Stomach (tissue), 9 donors: ENCODE results near the gene TMEM151B. TPM values are rescaled to one million over a fixed set of nuclear protein-coding genes. Genes with fewer than 3 reads are reported as not detected.

Experiments used
- DNase-seq, 2 donors: peaks; one replicate each; pipeline versions ENCODE4 v3.0.0 to v3.0.0-alpha.2; 2013 to 2019
- H3K27ac ChIP-seq, 5 donors: fragments of 200-600 bp in 4 of 5; sonication (generic) in 4 of 5; one replicate each; pipeline ENCODE4 v1.5.1; 2013 to 2019; ENCODE audit warnings: mild to moderate bottlenecking in 1 of 5, moderate library complexity in 1 of 5
- H3K27me3 ChIP-seq, 3 donors: fragments of 200-600 bp; sonication (generic); one replicate each; pipeline ENCODE4 v1.5.1; 2017 to 2019; ENCODE audit warnings: mixed run types in 1 of 3
- H3K36me3 ChIP-seq, 4 donors: fragments of 200-600 bp; sonication (generic); 1 replicate in 3 of 4; 2 replicates in 1 of 4; pipeline ENCODE4 v1.5.1; 2016 to 2019
- H3K4me1 ChIP-seq, 4 donors: fragments of 200-600 bp; sonication (generic); one replicate each; pipeline ENCODE4 v1.5.1; 2016 to 2019
- H3K4me3 ChIP-seq, 4 donors: fragments of 200-600 bp; sonication (generic) in 3 of 4; one replicate each; pipeline ENCODE4 v1.5.1; 2016 to 2019; ENCODE audit warnings: mild to moderate bottlenecking in 1 of 4
- H3K9me3 ChIP-seq, 4 donors: fragments of 200-600 bp; sonication (generic); one replicate each; pipeline ENCODE4 v1.5.1; 2016 to 2019
- EP300 ChIP-seq: sonication (generic); formaldehyde crosslinking; IDR thresholded peaks from one replicate; pipeline ENCODE4 v1.6.1; 2017; ENCODE audit warnings: antibody characterized with exemption
- POLR2A ChIP-seq, 4 donors: fragments of 450-650 bp; IDR thresholded peaks; one replicate each; pipeline ENCODE4 v1.6.1; 2016; ENCODE audit warnings: antibody characterized with exemption in 4 of 4, control low read depth in 2 of 4, mild to moderate bottlenecking in 1 of 4, moderate library complexity in 1 of 4
- POLR2AphosphoS5 ChIP-seq, 3 donors: sonication (generic); formaldehyde crosslinking; IDR thresholded peaks; one replicate each; pipeline ENCODE4 v1.6.1; 2016; ENCODE audit warnings: antibody characterized with exemption in 3 of 3
- WGBS, 5 donors: extraction: QIAGEN DNeasy Blood & Tissue Kit in 3 of 5; methylation state at CpG; one replicate each; pipeline versions ENCODE4 v1.1.5 to v1.1.7; 2013 to 2018; 5-methylcytosine and 5-hydroxymethylcytosine counted together
- intact Hi-C: fragments of 100-400 bp; cut with DNase I; formaldehyde crosslinking; loops from one replicate; pipeline ENCODE4 v1.15.1; 2023; ENCODE audit warnings: low total_unique reads
- polyA plus RNA-seq, 3 donors: library from polyadenylated mRNA; stranded (reverse); fragments of 200-250 nt; gene quantifications; one replicate each; pipeline ENCODE4 v1.2.3, GENCODE V29; 2013
- total RNA-seq, 5 donors: library from RNA; depleted of rRNA; stranded (reverse); fragments of >200 nt; gene quantifications; one replicate each; pipeline versions ENCODE4 v1.1.0 to v1.2.3, GENCODE V29; 2014 to 2016
- TF ChIP-seq, protein P1 (sequence below), 7 experiments: fragments of 450-650 bp in 4 of 7; fragments of 200-600 bp in 3 of 7; sonication (generic) in 3 of 7; IDR thresholded peaks; one replicate each; pipeline ENCODE4 v1.5.1; 2016 to 2019; ENCODE audit warnings: antibody characterized with exemption in 7 of 7, control low read depth in 2 of 7, mild to moderate bottlenecking in 1 of 7
- donor health status: healthy with polysubstance abuse.
- donor health status: Bipolar disorder and iron deficiency.
- donor health status: healthy.

Gene TMEM151B
- total and polyA plus RNA-seq, 8 donors: 0.12 to 0.29 (median 0.23) TPM; not detected in 4

DNA sequence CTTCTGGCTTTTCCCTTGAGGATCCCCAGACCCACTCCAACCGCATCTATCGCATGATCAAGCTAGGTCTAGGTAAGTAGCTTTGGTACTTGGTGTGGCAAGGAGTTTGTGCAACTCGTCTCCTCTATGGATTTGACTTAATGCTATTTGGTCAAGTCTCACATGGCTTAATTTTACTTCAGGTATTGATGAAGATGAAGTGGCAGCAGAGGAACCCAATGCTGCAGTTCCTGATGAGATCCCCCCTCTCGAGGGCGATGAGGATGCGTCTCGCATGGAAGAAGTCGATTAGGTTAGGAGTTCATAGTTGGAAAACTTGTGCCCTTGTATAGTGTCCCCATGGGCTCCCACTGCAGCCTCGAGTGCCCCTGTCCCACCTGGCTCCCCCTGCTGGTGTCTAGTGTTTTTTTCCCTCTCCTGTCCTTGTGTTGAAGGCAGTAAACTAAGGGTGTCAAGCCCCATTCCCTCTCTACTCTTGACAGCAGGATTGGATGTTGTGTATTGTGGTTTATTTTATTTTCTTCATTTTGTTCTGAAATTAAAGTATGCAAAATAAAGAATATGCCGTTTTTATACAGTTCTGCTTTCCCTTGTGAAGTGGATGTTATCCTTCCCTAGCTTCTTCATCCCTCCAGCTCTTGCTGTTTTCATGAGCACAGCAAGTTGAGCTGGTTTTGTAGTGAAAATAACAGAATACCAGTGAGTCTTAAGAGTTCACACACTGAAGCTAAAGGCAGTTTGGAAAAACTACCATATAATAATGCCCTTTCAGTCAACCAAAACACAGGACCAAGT lies 16.7 kb upstream of the TMEM151B start:
- Histone ChIP-seq H3K9me3 (no peaks in the 10 kb centered on the region), H3K4me3 (no peak overlapping the region), H3K27me3 (no peaks in the 10 kb centered on the region), H3K27ac (no peak overlapping the region), H3K4me1 (peaks cover 50 to 91% (median 78%) of the 10 kb centered on the region in 4 donors), H3K36me3 (peaks cover 70 to 77% (median 73%) of the 10 kb centered on the region in 4 donors)
- DNase-seq: peak; percentile 59 to 66
- no peak for TF ChIP-seq POLR2AphosphoS5 (IDR thresholded peaks at IDR 0.05)
- TF ChIP-seq EP300: no peak
- no peak for TF ChIP-seq POLR2A (IDR thresholded peaks at IDR 0.05)
- TF ChIP-seq, protein P1, sequence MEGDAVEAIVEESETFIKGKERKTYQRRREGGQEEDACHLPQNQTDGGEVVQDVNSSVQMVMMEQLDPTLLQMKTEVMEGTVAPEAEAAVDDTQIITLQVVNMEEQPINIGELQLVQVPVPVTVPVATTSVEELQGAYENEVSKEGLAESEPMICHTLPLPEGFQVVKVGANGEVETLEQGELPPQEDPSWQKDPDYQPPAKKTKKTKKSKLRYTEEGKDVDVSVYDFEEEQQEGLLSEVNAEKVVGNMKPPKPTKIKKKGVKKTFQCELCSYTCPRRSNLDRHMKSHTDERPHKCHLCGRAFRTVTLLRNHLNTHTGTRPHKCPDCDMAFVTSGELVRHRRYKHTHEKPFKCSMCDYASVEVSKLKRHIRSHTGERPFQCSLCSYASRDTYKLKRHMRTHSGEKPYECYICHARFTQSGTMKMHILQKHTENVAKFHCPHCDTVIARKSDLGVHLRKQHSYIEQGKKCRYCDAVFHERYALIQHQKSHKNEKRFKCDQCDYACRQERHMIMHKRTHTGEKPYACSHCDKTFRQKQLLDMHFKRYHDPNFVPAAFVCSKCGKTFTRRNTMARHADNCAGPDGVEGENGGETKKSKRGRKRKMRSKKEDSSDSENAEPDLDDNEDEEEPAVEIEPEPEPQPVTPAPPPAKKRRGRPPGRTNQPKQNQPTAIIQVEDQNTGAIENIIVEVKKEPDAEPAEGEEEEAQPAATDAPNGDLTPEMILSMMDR (IDR thresholded peaks at IDR 0.05): peak in 4 of 7 experiments; percentile 8 to 39 (median 29)
- 55 to 62% (median 60%) methylated on average over 10 of the region's 10 CpGs for WGBS, 5 donors
- intact Hi-C loops: no loop called here

GRCh38 chr6:44254191-44255104 lies 15.8 kb upstream of the TMEM151B start:
- Histone ChIP-seq H3K27ac (peak overlapping the region in 1 of 5 donors; percentile 97), H3K4me1 (peaks cover 41 to 82% (median 69%) of the 10 kb centered on the region in 4 donors), H3K27me3 (no peaks in the 10 kb centered on the region), H3K36me3 (peaks cover 65 to 77% (median 73%) of the 10 kb centered on the region in 4 donors), H3K4me3 (no peak overlapping the region), H3K9me3 (no peaks in the 10 kb centered on the region)
- DNase-seq: no peak
- WGBS, 5 donors: 68 to 73% (median 72%) methylated on average over 12 of the region's 12 CpGs
- intact Hi-C loops: no loop called here
- no peak for TF ChIP-seq POLR2A (IDR thresholded peaks at IDR 0.05)
- no peak for TF ChIP-seq EP300
- TF ChIP-seq POLR2AphosphoS5 (IDR thresholded peaks at IDR 0.05): no peak
- TF ChIP-seq, protein P1 (IDR thresholded peaks at IDR 0.05): no peak

- TF ChIP-seq EP300 (no peak), POLR2AphosphoS5 (IDR thresholded peaks at IDR 0.05) (peak in 1 of 3 donors; percentile 56), POLR2A (IDR thresholded peaks at IDR 0.05) (no peak)
- Histone ChIP-seq H3K27ac (peak overlapping the region in 3 of 5 donors; percentile 95 to 97 (median 95)), H3K4me3 (no peak overlapping the region), H3K4me1 (peaks cover 33 to 73% (median 61%) of the 10 kb centered on the region in 4 donors), H3K27me3 (no peaks in the 10 kb centered on the region), H3K36me3 (peaks cover 64 to 77% (median 73%) of the 10 kb centered on the region in 4 donors), H3K9me3 (no peaks in the 10 kb centered on the region)
- WGBS, 5 donors: 43 to 55% (median 50%) methylated on average over 14 to 16 of the region's 16 CpGs
- intact Hi-C loops: no loop called here
- DNase-seq: no peak
These were observed 15.0 kb upstream of the TMEM151B start for GRCh38 chr6:44255105-44255808.

- H3K9me3 ChIP-seq: no peaks in the 10 kb centered on the region
- peak overlapping the region; percentile 94 to 97 (median 95) for H3K27ac ChIP-seq
- WGBS, 5 donors: 11 to 19% (median 17%) methylated on average over 15 of the region's 15 CpGs
- TF ChIP-seq EP300 (no peak), POLR2AphosphoS5 (IDR thresholded peaks at IDR 0.05) (peak in 1 of 3 donors; percentile 10), POLR2A (IDR thresholded peaks at IDR 0.05) (no peak)
- TF ChIP-seq, protein P1 (IDR thresholded peaks at IDR 0.05): no peak
- peak overlapping the region; percentile 82 to 96 (median 92) for H3K4me3 ChIP-seq
- peak in 1 of 2 donors; percentile 48 for DNase-seq
- peaks cover 56 to 75% (median 68%) of the 10 kb centered on the region in 4 donors for H3K36me3 ChIP-seq
- H3K27me3 ChIP-seq: no peaks in the 10 kb centered on the region
- intact Hi-C loops: no loop called here
- H3K4me1 ChIP-seq: peaks cover 33 to 65% (median 55%) of the 10 kb centered on the region in 4 donors
These were observed 14.1 kb upstream of the TMEM151B start for GRCh38 chr6:44255871-44256774.
